DMS 273 (cell line): ENCODE data around the gene TBC1D3K.
"Not testable (repeated sequence)": the region's sequence is repeated elsewhere in the genome, so short reads cannot be mapped to it uniquely, and the experiment has no call there.

Experiments
- DNase-seq: peaks from one replicate; lab custom pipeline; 2025; ENCODE audit not compliant: unreplicated experiment; lab: John Stamatoyannopoulos, UW

Gene TBC1D3K

DNA sequence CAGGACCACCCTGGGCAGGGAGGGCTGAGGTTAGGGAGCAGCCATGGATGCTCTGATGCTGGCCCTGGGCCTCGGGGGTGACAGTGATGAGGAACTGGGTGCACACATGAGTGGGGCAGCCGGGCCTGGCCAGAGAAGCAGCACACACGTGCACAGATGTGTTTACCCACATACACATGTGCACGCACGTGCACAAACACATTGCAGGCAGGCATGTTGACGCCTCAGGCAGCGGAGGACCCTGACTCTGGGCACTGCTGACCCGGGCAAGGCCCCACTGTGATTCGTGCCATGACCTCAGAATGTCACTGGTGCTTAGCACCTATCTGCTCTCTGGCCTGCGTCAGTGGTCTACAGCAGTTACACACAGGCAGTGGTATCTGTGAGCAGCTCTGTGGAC is at the start of gene TBC1D3K:
TBC1D3K (plus strand) TSS at position 301 of the 400 bp plus-strand sequence. CDS start 1,585 bp downstream, outside the sequence.
- DNase-seq, result not testable (repeated sequence)

DNA sequence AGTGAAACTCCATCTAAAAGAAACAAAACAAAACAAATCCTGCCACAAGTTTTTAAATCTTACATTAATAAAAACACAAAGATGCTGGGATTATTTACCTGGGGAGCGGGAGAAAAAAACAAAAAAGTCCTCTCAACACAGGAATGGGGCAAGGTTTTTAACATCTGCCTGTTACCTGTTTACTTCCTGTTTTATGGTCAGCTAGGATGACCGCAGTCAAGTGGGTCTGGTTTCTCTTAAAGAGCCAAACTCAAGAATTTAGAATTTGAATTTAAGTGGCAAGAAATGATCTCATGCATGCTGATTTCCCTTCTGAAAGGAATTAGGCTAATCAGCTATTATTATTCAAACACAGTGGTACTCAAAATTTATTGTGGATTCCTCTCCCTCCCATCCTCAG is 39.7 kb upstream of the TBC1D3K start:
- no peak for DNase-seq

DNA sequence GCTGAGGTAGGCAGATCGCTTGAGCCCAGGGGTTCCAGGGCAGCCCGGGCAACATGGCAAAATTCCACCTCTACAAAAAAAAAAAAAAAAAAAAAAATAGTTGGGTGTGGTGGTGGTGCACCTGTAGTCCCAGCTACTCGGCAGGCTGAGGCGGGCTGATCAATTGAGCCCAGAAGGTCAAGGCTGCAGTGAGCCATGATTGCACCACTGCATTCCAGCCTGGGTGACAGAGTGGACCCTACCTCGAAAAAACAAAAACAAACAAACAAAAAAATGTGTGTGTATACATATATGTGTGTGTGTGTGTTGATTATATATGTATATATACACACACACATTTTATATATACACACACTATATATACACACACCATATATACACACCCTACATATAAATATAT is 39.1 kb upstream of the TBC1D3K start:
- no peak for DNase-seq

DNA sequence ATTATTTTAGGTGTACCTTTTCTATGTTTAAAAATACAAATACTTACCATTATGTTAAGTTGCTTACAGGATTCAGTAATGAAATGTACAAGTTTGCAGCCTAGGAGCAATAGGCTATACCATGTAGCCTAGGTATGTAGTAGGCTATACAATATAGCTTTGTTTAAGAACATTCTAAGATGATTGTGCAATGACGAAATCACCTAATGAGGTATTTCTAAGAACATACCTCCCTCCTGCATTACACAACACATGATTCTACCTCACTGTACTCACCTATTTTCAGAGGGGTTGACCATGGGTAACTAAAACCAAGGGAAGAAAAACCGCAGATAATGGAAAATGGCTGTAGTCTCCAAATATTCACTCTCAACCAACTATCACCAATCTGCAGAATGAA is 35.3 kb upstream of the TBC1D3K start:
- no peak for DNase-seq

DNA sequence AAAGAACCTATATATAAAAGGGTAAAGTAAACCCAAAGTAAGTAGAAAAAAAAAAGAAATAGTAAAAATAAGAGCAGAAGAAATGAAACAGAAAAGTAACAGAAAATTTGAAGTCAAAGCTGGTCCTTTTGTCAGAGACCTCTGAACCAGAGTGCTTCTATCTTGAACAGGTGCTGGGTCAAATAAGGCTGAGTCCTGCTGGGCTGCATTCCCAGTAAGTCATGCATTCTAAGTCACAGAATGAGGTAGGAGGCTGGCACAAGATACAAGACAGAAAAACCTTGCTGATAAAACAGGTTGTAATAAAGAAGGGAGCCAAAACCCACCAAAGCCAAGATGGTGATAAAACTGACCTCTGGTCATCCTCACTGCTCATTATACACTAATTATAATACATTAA is 27.3 kb upstream of the TBC1D3K start:
- DNase-seq, result not testable (repeated sequence)
